Cardiac septum (tissue), 1 donor: ENCODE measurements around the gene OR10A4. TPM values are rescaled to one million over a fixed set of nuclear protein-coding genes. Genes with fewer than 3 reads are reported as not detected.
"Not testable (repeated sequence)": the region's sequence is repeated elsewhere in the genome, so short reads cannot be mapped to it uniquely, and the experiment has no call there.

ENCODE experiments used
- DNase-seq: peaks from one replicate; pipeline ENCODE4 v3.0.0-alpha.2; 2020; ENCODE audit warnings: low spot score
- intact Hi-C: fragments of 100-400 bp; cut with DNase I; formaldehyde crosslinking; loops from one replicate; pipeline ENCODE4 v1.14.0; 2022
- long read RNA-seq: library from polyadenylated mRNA; unstranded; transcript quantifications from one replicate; pipeline ENCODE4 v2.0.0, GENCODE V29; 2021
- total RNA-seq: library from RNA; stranded (reverse); fragmentation: NEBNext Ultra II Directional; extraction: Animal tissue kit (Norgen Biotek cat#: 25700); gene quantifications from one replicate; pipeline ENCODE4 v1.2.1, GENCODE V29; 2021
- donor health status: DM: no; HTN: no; CAD: no.

Gene OR10A4
- total RNA-seq, result not detected
- long read RNA-seq, result 0 reads

GRCh38 chr11:6876325-6876724 is at the start of gene OR10A4:
Gene OR10A4, plus strand, starts transcription at chr11:6876625. Its CDS starts 23 bp downstream, at chr11:6876648.
- no peak for DNase-seq
- intact Hi-C loops, result no loop called here

GRCh38 chr11:6828103-6828502 is 48.3 kb upstream of the OR10A4 start:
- DNase-seq, result no peak
- intact Hi-C loops, result no loop called here

- intact Hi-C loops, result no loop called here
- DNase-seq, result no peak
Observed at GRCh38 chr11:6833356-6833755, 43.1 kb upstream of the OR10A4 start.

GRCh38 chr11:6834021-6834420 is 42.4 kb upstream of the OR10A4 start:
- DNase-seq, result no peak
- intact Hi-C loops, result no loop called here

- intact Hi-C loops, result no loop called here
- DNase-seq, result no peak
Observed at GRCh38 chr11:6841694-6842093, 34.7 kb upstream of the OR10A4 start.

GRCh38 chr11:6843670-6844069 is 32.8 kb upstream of the OR10A4 start:
- intact Hi-C loops, result no loop called here
- DNase-seq, result no peak

GRCh38 chr11:6844356-6844755 is 32.1 kb upstream of the OR10A4 start:
- intact Hi-C loops, result no loop called here
- DNase-seq, result no peak

- intact Hi-C loops, result no loop called here
- no peak for DNase-seq
Observed at GRCh38 chr11:6845383-6845782, 31.0 kb upstream of the OR10A4 start, which contains the start of gene OR10A5. Gene OR10A5, plus strand, starts transcription at chr11:6845683. Its CDS starts 0 bp downstream, at chr11:6845683.

GRCh38 chr11:6850526-6850925 is 25.9 kb upstream of the OR10A4 start:
- DNase-seq, result no peak
- intact Hi-C loops, result no loop called here

- DNase-seq, intact Hi-C loops: not testable (repeated sequence)
Observed at GRCh38 chr11:6854801-6855200, 21.6 kb upstream of the OR10A4 start.

- intact Hi-C loops, result no loop called here
- no peak for DNase-seq
Observed at GRCh38 chr11:6855971-6856541, 20.4 kb upstream of the OR10A4 start.

- intact Hi-C loops, result no loop called here
- no peak for DNase-seq
Observed at GRCh38 chr11:6856871-6857270, 19.6 kb upstream of the OR10A4 start.

- intact Hi-C loops, result no loop called here
- DNase-seq, result no peak
Observed at GRCh38 chr11:6862961-6863360, 13.5 kb upstream of the OR10A4 start, which contains the start of gene OR10A2. Gene OR10A2, plus strand, starts transcription at chr11:6863057. Its CDS starts 6,698 bp downstream, at chr11:6869755.

GRCh38 chr11:6864438-6864837 is 12.0 kb upstream of the OR10A4 start:
- intact Hi-C loops, result no loop called here

GRCh38 chr11:6871278-6871677 is 5.1 kb upstream of the OR10A4 start:
- intact Hi-C loops, result no loop called here
- DNase-seq, result no peak

More at GRCh38 chr11:6864438-6864837, 12.0 kb upstream of the OR10A4 start:
- DNase-seq, result no peak

- intact Hi-C loops, result no loop called here
- DNase-seq, result no peak
Observed at GRCh38 chr11:6875761-6876160, 664 bp upstream of the OR10A4 start.

GRCh38 chr11:6876914-6877313 is 489 bp downstream of the OR10A4 start:
- DNase-seq, result no peak

GRCh38 chr11:6882751-6883150 is 6.3 kb downstream of the OR10A4 start:
- intact Hi-C loops, result no loop called here
- DNase-seq, result no peak

More at GRCh38 chr11:6876914-6877313, 489 bp downstream of the OR10A4 start:
- intact Hi-C loops, result no loop called here

- DNase-seq, intact Hi-C loops: not testable (repeated sequence)
Observed at GRCh38 chr11:6887711-6888110, 11.3 kb downstream of the OR10A4 start.

GRCh38 chr11:6888830-6889229 is 12.4 kb downstream of the OR10A4 start:
- DNase-seq, result no peak
- intact Hi-C loops, result no loop called here

GRCh38 chr11:6889835-6890234 is 13.4 kb downstream of the OR10A4 start:
- intact Hi-C loops, result no loop called here
- no peak for DNase-seq

- intact Hi-C loops, result no loop called here
Observed at GRCh38 chr11:6892400-6892799, 16.0 kb downstream of the OR10A4 start, which contains the start of gene OR2D2. Gene OR2D2, minus strand, starts transcription at chr11:6892500. Its CDS starts 0 bp downstream, at chr11:6892500.

More at GRCh38 chr11:6892400-6892799, 16.0 kb downstream of the OR10A4 start, which contains the start of gene OR2D2:
- DNase-seq, result no peak
